Measurements from ENCODE around the gene LPCAT3.

LPCAT3 gene

DNA sequence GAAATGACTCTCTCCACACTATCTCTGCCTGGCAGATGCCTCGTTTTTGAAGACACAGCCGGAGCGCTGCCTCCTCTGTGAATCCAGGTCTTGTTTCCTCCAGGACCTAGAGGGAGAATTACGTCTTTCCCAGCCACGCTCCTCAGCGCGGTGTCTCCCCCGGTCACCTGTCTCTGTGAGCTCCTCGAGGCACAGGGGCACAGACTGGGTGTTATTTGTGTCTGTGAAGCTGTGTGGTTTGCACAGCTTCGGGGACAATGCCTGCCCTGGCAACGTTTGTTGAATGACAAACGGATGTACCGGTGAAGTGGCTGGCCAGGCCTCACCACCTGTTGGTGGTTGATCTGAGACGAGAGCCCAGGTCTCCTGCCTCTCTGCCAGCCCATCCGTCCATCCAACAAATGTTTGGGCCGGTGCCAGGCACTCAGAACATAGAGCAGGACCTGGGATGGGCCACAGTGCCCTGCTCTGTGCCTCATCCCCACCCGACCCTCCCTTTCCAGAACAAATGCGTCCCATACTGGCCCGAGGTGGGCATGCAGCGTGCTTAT, 61.0 kb downstream of the LPCAT3 start:
- Histone ChIP-seq H3K9me3 (ENCODE audit: insufficient read depth, low read depth, low read length) (no peaks in the 10 kb centered on the region), H3K27me3 (ENCODE audit: insufficient read depth, low read length, poor library complexity, severe bottlenecking) (no peaks in the 10 kb centered on the region), H3K9ac (ENCODE audit: low read depth, low read length, poor library complexity, severe bottlenecking) (peak overlapping the region; percentile 97), H3K4me2 (ENCODE audit: low read depth, low read length, poor library complexity, severe bottlenecking) (peak overlapping the region; percentile 97), H3K36me3 (ENCODE audit: insufficient read depth, low read length) (0 out of 2 replicates have a peak, but pooled peaks cover 3% of the 10 kb centered on the region), H3K4me3 (ENCODE audit: low read length, poor library complexity, severe bottlenecking) (no peak overlapping the region), H3K4me1 (ENCODE audit: insufficient read depth, low read length, poor library complexity, severe bottlenecking) (peaks cover 95% of the 10 kb centered on the region), H3K79me2 (ENCODE audit: insufficient read depth, low read length) (peaks cover 79% of the 10 kb centered on the region), H3K9me2 (replicated peaks; ENCODE audit: low read depth, low read length) (no peaks in the 10 kb centered on the region), H3F3A (ENCODE audit: low read depth) (no peaks in the 10 kb centered on the region), H4K20me1 (ENCODE audit: insufficient read depth, low read length, poor library complexity, severe bottlenecking) (no peaks in the 10 kb centered on the region), H2AFZ (ENCODE audit: low read length) (no peak overlapping the region)
- TF ChIP-seq, protein P1, sequence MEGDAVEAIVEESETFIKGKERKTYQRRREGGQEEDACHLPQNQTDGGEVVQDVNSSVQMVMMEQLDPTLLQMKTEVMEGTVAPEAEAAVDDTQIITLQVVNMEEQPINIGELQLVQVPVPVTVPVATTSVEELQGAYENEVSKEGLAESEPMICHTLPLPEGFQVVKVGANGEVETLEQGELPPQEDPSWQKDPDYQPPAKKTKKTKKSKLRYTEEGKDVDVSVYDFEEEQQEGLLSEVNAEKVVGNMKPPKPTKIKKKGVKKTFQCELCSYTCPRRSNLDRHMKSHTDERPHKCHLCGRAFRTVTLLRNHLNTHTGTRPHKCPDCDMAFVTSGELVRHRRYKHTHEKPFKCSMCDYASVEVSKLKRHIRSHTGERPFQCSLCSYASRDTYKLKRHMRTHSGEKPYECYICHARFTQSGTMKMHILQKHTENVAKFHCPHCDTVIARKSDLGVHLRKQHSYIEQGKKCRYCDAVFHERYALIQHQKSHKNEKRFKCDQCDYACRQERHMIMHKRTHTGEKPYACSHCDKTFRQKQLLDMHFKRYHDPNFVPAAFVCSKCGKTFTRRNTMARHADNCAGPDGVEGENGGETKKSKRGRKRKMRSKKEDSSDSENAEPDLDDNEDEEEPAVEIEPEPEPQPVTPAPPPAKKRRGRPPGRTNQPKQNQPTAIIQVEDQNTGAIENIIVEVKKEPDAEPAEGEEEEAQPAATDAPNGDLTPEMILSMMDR (conservative IDR thresholded peaks at IDR 0.05; ENCODE audit: low read length), result no peak
- no peak for TF ChIP-seq EZH2phosphoT487 (IDR thresholded peaks at IDR 0.05; ENCODE audit: borderline replicate concordance)

DNA sequence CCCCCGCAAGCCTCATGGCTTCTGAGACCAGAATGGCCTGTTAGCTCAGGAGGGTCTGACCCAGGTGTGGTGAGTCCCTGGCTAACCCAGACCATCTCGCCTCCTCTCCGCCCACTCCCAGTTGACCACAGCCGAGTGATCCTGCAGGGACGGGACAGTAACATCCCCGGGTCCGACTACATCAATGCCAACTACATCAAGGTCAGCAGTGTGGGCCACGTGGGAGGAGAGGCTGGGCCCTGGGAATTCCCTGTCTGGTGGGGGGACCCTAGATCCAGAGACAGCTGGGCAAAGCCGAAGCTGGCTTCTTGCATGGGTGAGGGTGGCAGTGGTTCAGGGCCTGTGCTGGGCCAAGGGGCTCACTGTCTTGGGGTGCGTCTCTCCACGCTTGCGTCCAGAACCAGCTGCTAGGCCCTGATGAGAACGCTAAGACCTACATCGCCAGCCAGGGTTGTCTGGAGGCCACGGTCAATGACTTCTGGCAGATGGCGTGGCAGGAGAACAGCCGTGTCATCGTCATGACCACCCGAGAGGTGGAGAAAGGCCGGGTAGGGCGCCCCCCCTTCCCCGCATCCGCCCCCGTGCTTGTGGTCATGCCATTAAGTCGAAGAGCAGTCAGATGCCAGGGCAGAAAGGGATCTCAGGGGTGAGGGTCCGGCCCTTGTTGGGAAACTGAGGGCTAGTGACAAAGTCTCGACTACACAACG, 62.1 kb downstream of the LPCAT3 start:
- Histone ChIP-seq H3K4me3 (ENCODE audit: low read length, poor library complexity, severe bottlenecking) (no peak overlapping the region), H3K4me2 (ENCODE audit: low read depth, low read length, poor library complexity, severe bottlenecking) (peak overlapping the region; percentile 97), H3F3A (ENCODE audit: low read depth) (no peaks in the 10 kb centered on the region), H3K27me3 (ENCODE audit: insufficient read depth, low read length, poor library complexity, severe bottlenecking) (no peaks in the 10 kb centered on the region), H3K9ac (ENCODE audit: low read depth, low read length, poor library complexity, severe bottlenecking) (peak overlapping the region; percentile 97), H3K4me1 (ENCODE audit: insufficient read depth, low read length, poor library complexity, severe bottlenecking) (peaks cover 89% of the 10 kb centered on the region), H4K20me1 (ENCODE audit: insufficient read depth, low read length, poor library complexity, severe bottlenecking) (no peaks in the 10 kb centered on the region), H3K79me2 (ENCODE audit: insufficient read depth, low read length) (peaks cover 89% of the 10 kb centered on the region), H2AFZ (ENCODE audit: low read length) (no peak overlapping the region), H3K36me3 (ENCODE audit: insufficient read depth, low read length) (no peaks in the 10 kb centered on the region), H3K9me3 (ENCODE audit: insufficient read depth, low read depth, low read length) (no peaks in the 10 kb centered on the region), H3K9me2 (replicated peaks; ENCODE audit: low read depth, low read length) (no peaks in the 10 kb centered on the region)
- no peak for TF ChIP-seq EZH2phosphoT487 (IDR thresholded peaks at IDR 0.05; ENCODE audit: borderline replicate concordance)
- TF ChIP-seq, protein P1 (conservative IDR thresholded peaks at IDR 0.05; ENCODE audit: low read length), result no peak

DNA sequence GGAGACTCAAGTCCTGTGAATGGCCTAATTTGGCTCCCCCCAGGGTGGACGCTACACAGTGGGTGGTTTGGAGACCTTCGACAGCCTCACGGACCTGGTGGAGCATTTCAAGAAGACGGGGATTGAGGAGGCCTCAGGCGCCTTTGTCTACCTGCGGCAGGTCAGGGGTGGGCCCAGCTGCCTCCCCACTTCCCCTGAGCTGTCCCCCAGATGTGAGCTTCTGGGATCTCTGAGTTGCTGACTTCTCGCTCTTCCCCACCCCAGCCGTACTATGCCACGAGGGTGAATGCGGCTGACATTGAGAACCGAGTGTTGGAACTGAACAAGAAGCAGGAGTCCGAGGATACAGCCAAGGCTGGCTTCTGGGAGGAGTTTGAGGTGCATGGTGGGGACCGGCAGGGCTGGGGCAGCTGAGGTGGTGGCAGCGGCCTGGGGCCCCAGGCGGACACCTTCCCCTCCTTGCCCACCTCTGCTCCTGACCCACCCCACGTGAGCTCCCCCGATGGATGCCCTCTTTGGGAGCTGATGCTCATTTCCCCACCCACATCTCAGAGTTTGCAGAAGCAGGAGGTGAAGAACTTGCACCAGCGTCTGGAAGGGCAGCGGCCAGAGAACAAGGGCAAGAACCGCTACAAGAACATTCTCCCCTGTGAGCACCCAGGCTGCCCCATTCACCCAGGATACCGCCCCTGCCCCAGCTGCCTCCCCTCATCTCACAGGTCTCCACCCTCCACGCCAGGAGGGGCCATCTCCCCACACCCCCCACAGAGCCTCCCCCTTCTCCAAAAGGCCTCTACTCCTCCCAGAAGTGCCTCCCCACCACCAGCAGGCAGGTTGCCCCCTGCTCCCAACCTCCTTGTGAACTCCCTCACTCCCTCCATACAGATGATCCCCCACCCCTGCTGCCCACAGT, 62.9 kb downstream of the LPCAT3 start:
- Histone ChIP-seq H3K9me3 (ENCODE audit: insufficient read depth, low read depth, low read length) (no peaks in the 10 kb centered on the region), H3K9ac (ENCODE audit: low read depth, low read length, poor library complexity, severe bottlenecking) (peak overlapping the region; percentile 97), H3K4me1 (ENCODE audit: insufficient read depth, low read length, poor library complexity, severe bottlenecking) (peaks cover 87% of the 10 kb centered on the region), H3K4me3 (ENCODE audit: low read length, poor library complexity, severe bottlenecking) (peak overlapping the region; percentile 91), H3F3A (ENCODE audit: low read depth) (no peaks in the 10 kb centered on the region), H4K20me1 (ENCODE audit: insufficient read depth, low read length, poor library complexity, severe bottlenecking) (no peaks in the 10 kb centered on the region), H3K9me2 (replicated peaks; ENCODE audit: low read depth, low read length) (no peaks in the 10 kb centered on the region), H3K27me3 (ENCODE audit: insufficient read depth, low read length, poor library complexity, severe bottlenecking) (no peaks in the 10 kb centered on the region), H3K36me3 (ENCODE audit: insufficient read depth, low read length) (no peaks in the 10 kb centered on the region), H3K79me2 (ENCODE audit: insufficient read depth, low read length) (peaks cover 95% of the 10 kb centered on the region), H2AFZ (ENCODE audit: low read length) (no peak overlapping the region), H3K4me2 (ENCODE audit: low read depth, low read length, poor library complexity, severe bottlenecking) (peak overlapping the region; percentile 97)
- no peak for TF ChIP-seq EZH2phosphoT487 (IDR thresholded peaks at IDR 0.05; ENCODE audit: borderline replicate concordance)
- TF ChIP-seq, protein P1 (conservative IDR thresholded peaks at IDR 0.05; ENCODE audit: low read length), result no peak
